Naive B cell (primary cell): Measurements from ENCODE around the gene METTL25. TPM values are rescaled to one million over a fixed set of nuclear protein-coding genes. Genes with fewer than 3 reads are reported as not detected.
"Not testable (repeated sequence)": the region's sequence is repeated elsewhere in the genome, so short reads cannot be mapped to it uniquely, and the experiment has no call there.

ENCODE experiments used
- ATAC-seq, 2 donors: fragments of 150-1000 bp; cut with Tn5 transposase; 2 replicates each; pipeline ENCODE4 v1.10.0; 2021; ENCODE audit warnings: low read depth in 2 of 2, mild to moderate bottlenecking in 2 of 2, moderate library complexity in 2 of 2
- DNase-seq: peaks from one replicate; pipeline ENCODE4 v3.0.0; 2022
- H3K27ac Mint-ChIP-seq, 6 donors: one replicate each; pipeline ENCODE4 v1.8.0; 2020 to 2022; ENCODE audit warnings: mild to moderate bottlenecking in 6 of 6, mixed read lengths in 6 of 6, moderate library complexity in 5 of 6, inconsistent platforms in 2 of 6
- H3K27me3 Mint-ChIP-seq, 3 donors: one replicate each; pipeline ENCODE4 v1.8.0; 2021 to 2022; ENCODE audit warnings: mixed read lengths in 3 of 3, mild to moderate bottlenecking in 1 of 3
- H3K36me3 Mint-ChIP-seq, 2 donors: one replicate each; pipeline ENCODE4 v1.8.0; 2020 to 2022; ENCODE audit warnings: mixed read lengths in 2 of 2, inconsistent platforms in 1 of 2, mild to moderate bottlenecking in 1 of 2
- H3K4me1 Mint-ChIP-seq, 3 donors: one replicate each; pipeline ENCODE4 v1.8.0; 2020 to 2022; ENCODE audit warnings: mixed read lengths in 3 of 3, inconsistent platforms in 1 of 3, mild to moderate bottlenecking in 1 of 3, moderate library complexity in 1 of 3
- H3K4me3 Mint-ChIP-seq, 8 donors: one replicate each; pipeline ENCODE4 v1.8.0; 2020 to 2022; ENCODE audit warnings: mild to moderate bottlenecking in 8 of 8, mixed read lengths in 8 of 8, moderate library complexity in 8 of 8, inconsistent platforms in 2 of 8
- H3K9me3 Mint-ChIP-seq, 7 donors: one replicate each; pipeline ENCODE4 v1.8.0; 2020 to 2022; ENCODE audit warnings: mixed read lengths in 7 of 7, mild to moderate bottlenecking in 5 of 7, inconsistent platforms in 2 of 7, moderate library complexity in 1 of 7
- polyA plus RNA-seq, 6 donors: library from polyadenylated mRNA; unstranded; fragments of 300-500 nt; fragmentation: Illumina TruSeq; gene quantifications; one replicate each; pipeline ENCODE4 v1.2.3, GENCODE V29; 2021; ENCODE audit warnings: low read depth in 6 of 6

The METTL25 gene
- polyA plus RNA-seq, result 10 to 100 TPM in 5 of 6 donors, 1 to 10 TPM in 1; 4.4 to 15.6 (median 14.5) TPM

- H3K36me3 Mint-ChIP-seq, result peaks cover 23% of the 10 kb centered on the region in 2 donors
- H3K27ac Mint-ChIP-seq, result peak within 1 kb of the TSS; percentile 99 to 100 (median 100)
- no peaks in the 10 kb centered on the region for H3K27me3 Mint-ChIP-seq
- H3K4me3 Mint-ChIP-seq, result peak within 1 kb of the TSS; percentile 94 to 100 (median 98)
- no peaks in the 10 kb centered on the region for H3K9me3 Mint-ChIP-seq
- DNase-seq (peak; percentile 97), ATAC-seq (peak; percentile 83 to 85)
- peaks cover 29 to 56% (median 41%) of the 10 kb centered on the region in 3 donors for H3K4me1 Mint-ChIP-seq
Observed at GRCh38 chr12:82358200-82359114, at the start of gene METTL25, which contains the start of gene CCDC59. Gene METTL25 (plus strand): TSS chr12:82358529. CDS start chr12:82358566, 37 bp downstream. Gene CCDC59 (minus strand): TSS chr12:82358387. CDS start chr12:82358376, 11 bp downstream.

- DNase-seq (no peak), ATAC-seq (no peak)
- no peak overlapping the region for H3K4me3 Mint-ChIP-seq
- no peaks in the 10 kb centered on the region for H3K36me3 Mint-ChIP-seq
- no peaks in the 10 kb centered on the region for H3K4me1 Mint-ChIP-seq
- no peaks in the 10 kb centered on the region for H3K27me3 Mint-ChIP-seq
- H3K27ac Mint-ChIP-seq, result no peak overlapping the region
- H3K9me3 Mint-ChIP-seq, result peaks cover 3 to 12% (median 6%) of the 10 kb centered on the region in 7 donors
Observed at GRCh38 chr12:82314406-82314892, 43.9 kb upstream of the METTL25 start.

- Mint-ChIP-seq H3K4me3 (no peak overlapping the region), H3K36me3 (no peaks in the 10 kb centered on the region), H3K27ac (no peak overlapping the region), H3K4me1 (no peaks in the 10 kb centered on the region), H3K9me3 (no peaks in the 10 kb centered on the region), H3K27me3 (peaks cover 1 to 5% (median 2%) of the 10 kb centered on the region in 3 donors)
- DNase-seq (no peak), ATAC-seq (no peak)
Observed at GRCh38 chr12:82319276-82319675, 39.1 kb upstream of the METTL25 start.

- no peaks in the 10 kb centered on the region for H3K36me3 Mint-ChIP-seq
- H3K27me3 Mint-ChIP-seq, result peaks cover 4 to 10% (median 5%) of the 10 kb centered on the region in 3 donors
- H3K9me3 Mint-ChIP-seq, result no peaks in the 10 kb centered on the region
- DNase-seq (no peak), ATAC-seq (no peak)
- H3K27ac Mint-ChIP-seq, result no peak overlapping the region
- H3K4me3 Mint-ChIP-seq, result no peak overlapping the region
- H3K4me1 Mint-ChIP-seq, result no peaks in the 10 kb centered on the region
Observed at GRCh38 chr12:82325540-82326336, 32.6 kb upstream of the METTL25 start.

- Mint-ChIP-seq H3K27me3 (peaks cover 1 to 10% (median 4%) of the 10 kb centered on the region in 3 donors), H3K27ac (no peak overlapping the region), H3K36me3 (no peaks in the 10 kb centered on the region), H3K4me1 (no peaks in the 10 kb centered on the region), H3K4me3 (no peak overlapping the region), H3K9me3 (no peaks in the 10 kb centered on the region)
- ATAC-seq (no peak), DNase-seq (no peak)
Observed at GRCh38 chr12:82326905-82327503, 31.3 kb upstream of the METTL25 start.

GRCh38 chr12:82327861-82328260 is 30.5 kb upstream of the METTL25 start:
- Mint-ChIP-seq H3K27ac (no peak overlapping the region), H3K9me3 (no peaks in the 10 kb centered on the region), H3K27me3 (peaks cover 0 to 10% (median 4%) of the 10 kb centered on the region in 3 donors), H3K4me3 (no peak overlapping the region), H3K36me3 (no peaks in the 10 kb centered on the region), H3K4me1 (no peaks in the 10 kb centered on the region)
- ATAC-seq (no peak), DNase-seq (no peak)

- ATAC-seq (no peak), DNase-seq (no peak)
- Mint-ChIP-seq H3K9me3 (no peaks in the 10 kb centered on the region), H3K4me1 (no peaks in the 10 kb centered on the region), H3K4me3 (no peak overlapping the region), H3K27ac (no peak overlapping the region), H3K36me3 (no peaks in the 10 kb centered on the region), H3K27me3 (peaks cover 0 to 5% (median 1%) of the 10 kb centered on the region in 3 donors)
Observed at GRCh38 chr12:82329508-82329907, 28.8 kb upstream of the METTL25 start.

GRCh38 chr12:82350161-82350560 is 8.2 kb upstream of the METTL25 start:
- no peak overlapping the region for H3K4me3 Mint-ChIP-seq
- H3K36me3 Mint-ChIP-seq, result peaks cover 15 to 17% of the 10 kb centered on the region in 2 donors
- DNase-seq (no peak), ATAC-seq (no peak)
- H3K9me3 Mint-ChIP-seq, result no peaks in the 10 kb centered on the region
- H3K27ac Mint-ChIP-seq, result peak overlapping the region in 1 of 6 donors; percentile 35
- H3K4me1 Mint-ChIP-seq, result peaks cover 4 to 6% (median 5%) of the 10 kb centered on the region in 3 donors
- H3K27me3 Mint-ChIP-seq, result no peaks in the 10 kb centered on the region

- Mint-ChIP-seq H3K27me3 (no peaks in the 10 kb centered on the region), H3K4me1 (peaks cover 6 to 15% (median 11%) of the 10 kb centered on the region in 3 donors), H3K27ac (no peak overlapping the region), H3K36me3 (peaks cover 15 to 17% of the 10 kb centered on the region in 2 donors), H3K9me3 (no peaks in the 10 kb centered on the region), H3K4me3 (no peak overlapping the region)
- ATAC-seq (no peak), DNase-seq (no peak)
Observed at GRCh38 chr12:82351390-82351789, 6.9 kb upstream of the METTL25 start.

GRCh38 chr12:82357340-82357739 is 989 bp upstream of the METTL25 start:
- peaks cover 29 to 50% (median 35%) of the 10 kb centered on the region in 3 donors for H3K4me1 Mint-ChIP-seq

GRCh38 chr12:82357845-82358199 is 507 bp upstream of the METTL25 start:
- Mint-ChIP-seq H3K27me3 (no peaks in the 10 kb centered on the region), H3K36me3 (peaks cover 28 to 30% of the 10 kb centered on the region in 2 donors), H3K4me3 (peak overlapping the region; percentile 94 to 100 (median 98)), H3K9me3 (no peaks in the 10 kb centered on the region), H3K27ac (peak overlapping the region; percentile 99 to 100 (median 100)), H3K4me1 (peaks cover 29 to 55% (median 40%) of the 10 kb centered on the region in 3 donors)
- DNase-seq, result no peak
- no peak for ATAC-seq

More at GRCh38 chr12:82357340-82357739, 989 bp upstream of the METTL25 start:
- Mint-ChIP-seq H3K4me3 (peak overlapping the region; percentile 94 to 100 (median 98)), H3K9me3 (no peaks in the 10 kb centered on the region), H3K27me3 (no peaks in the 10 kb centered on the region), H3K36me3 (peaks cover 24 to 31% of the 10 kb centered on the region in 2 donors), H3K27ac (peak overlapping the region; percentile 99 to 100 (median 100))
- DNase-seq (no peak), ATAC-seq (no peak)

GRCh38 chr12:82359115-82359478 is 768 bp downstream of the METTL25 start:
- no peaks in the 10 kb centered on the region for H3K27me3 Mint-ChIP-seq
- DNase-seq, result no peak
- H3K4me3 Mint-ChIP-seq, result peak overlapping the region; percentile 94 to 100 (median 98)
- no peak for ATAC-seq
- H3K9me3 Mint-ChIP-seq, result no peaks in the 10 kb centered on the region
- peak overlapping the region; percentile 79 to 100 (median 100) for H3K27ac Mint-ChIP-seq
- peaks cover 34 to 56% (median 41%) of the 10 kb centered on the region in 3 donors for H3K4me1 Mint-ChIP-seq
- peaks cover 23% of the 10 kb centered on the region in 2 donors for H3K36me3 Mint-ChIP-seq

- H3K27ac Mint-ChIP-seq, result peak overlapping the region in 1 of 6 donors; percentile 54
Observed at GRCh38 chr12:82360834-82361233, 2.5 kb downstream of the METTL25 start.

More at GRCh38 chr12:82360834-82361233, 2.5 kb downstream of the METTL25 start:
- H3K9me3 Mint-ChIP-seq, DNase-seq, ATAC-seq, H3K27me3 Mint-ChIP-seq: not testable (repeated sequence)
- Mint-ChIP-seq H3K4me1 (peaks cover 29 to 45% (median 34%) of the 10 kb centered on the region in 3 donors), H3K4me3 (peak overlapping the region in 1 of 8 donors; percentile 98), H3K36me3 (peaks cover 16 to 18% of the 10 kb centered on the region in 2 donors)
